NCI-H526 treated with DMSO at 0.1 percent for 48 hours (cell line): ENCODE results near the gene SETD5.

ENCODE experiments used
- DNase-seq: peaks from one replicate; lab custom pipeline; 2025; lab: John Stamatoyannopoulos, UW

SETD5 gene

DNA sequence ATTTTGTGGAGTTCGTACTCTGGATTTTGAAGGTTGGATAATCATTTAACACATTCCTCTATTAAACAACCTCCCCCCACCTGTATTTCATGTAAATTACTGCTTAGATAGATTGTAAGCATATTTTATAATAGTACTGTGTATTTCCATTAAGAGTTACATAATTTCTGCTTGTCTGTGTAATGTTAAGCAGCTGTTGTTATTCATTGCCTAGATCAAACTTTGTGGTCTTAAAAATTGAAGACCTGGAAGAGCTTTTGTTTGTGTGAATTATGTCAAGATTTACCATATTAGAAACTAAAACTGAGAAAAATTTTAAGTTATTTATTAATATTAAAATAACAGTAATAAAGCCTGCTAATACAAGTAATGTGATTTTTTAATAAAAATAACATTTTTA, 11.1 kb downstream of the SETD5 start:
- DNase-seq, result no peak

DNA sequence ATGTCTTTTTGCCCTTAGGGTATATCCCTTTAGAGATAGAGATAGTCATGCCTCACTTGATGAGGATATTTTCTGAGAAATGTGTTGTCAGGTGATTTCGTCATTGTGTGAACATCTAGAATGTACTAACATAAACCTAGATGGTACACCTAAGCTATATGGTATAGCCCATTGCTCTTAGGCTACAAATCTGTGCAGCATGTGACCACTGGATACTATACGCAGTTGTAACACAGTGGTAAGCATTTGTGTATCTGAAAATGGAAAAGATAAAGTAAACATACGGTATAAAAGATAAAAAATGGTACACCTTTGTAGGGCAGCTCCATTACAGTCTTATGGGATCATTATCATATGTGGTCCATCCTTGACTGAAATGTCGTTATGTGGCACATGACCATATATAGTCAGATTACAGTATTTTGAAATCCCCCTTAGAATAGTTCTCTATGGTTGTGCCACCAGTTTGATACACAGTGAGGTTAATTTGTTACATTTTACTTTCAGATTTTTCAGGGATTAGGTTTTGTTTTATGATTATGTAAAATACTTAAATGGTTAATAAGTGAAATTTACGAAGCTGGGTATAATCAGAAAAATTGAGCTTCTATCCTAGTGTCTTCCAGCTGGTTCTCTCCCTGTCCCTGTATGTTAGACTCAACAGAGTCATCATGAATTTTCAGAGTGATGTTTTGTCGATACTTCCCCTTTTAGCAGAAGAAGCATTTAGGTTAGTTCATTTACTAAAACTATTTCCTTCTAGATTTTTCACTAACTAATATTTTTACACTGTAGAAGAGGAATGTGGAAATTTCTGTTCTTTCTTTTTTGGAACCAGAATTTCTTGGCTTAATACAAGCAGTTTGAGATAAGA, 12.8 kb downstream of the SETD5 start:
- DNase-seq, result no peak

DNA sequence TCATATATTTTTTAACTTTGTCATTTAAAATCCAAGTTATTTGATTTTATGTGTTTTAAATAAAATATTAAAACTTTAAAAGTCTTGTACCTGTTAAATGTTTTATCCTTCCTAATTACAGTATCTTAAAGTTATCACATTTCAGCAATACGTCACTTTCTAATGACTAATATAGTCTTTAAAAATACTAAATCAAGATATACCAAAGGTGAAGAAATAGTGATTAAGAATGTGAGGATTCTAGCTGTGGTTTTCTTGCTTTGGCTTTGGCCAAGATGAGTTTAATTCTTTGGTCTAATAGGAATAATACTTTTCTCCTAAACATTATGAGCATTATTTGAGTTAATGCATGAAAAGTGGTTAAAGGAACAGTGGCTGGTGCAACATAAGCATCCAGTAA, 13.9 kb downstream of the SETD5 start:
- DNase-seq, result no peak

DNA sequence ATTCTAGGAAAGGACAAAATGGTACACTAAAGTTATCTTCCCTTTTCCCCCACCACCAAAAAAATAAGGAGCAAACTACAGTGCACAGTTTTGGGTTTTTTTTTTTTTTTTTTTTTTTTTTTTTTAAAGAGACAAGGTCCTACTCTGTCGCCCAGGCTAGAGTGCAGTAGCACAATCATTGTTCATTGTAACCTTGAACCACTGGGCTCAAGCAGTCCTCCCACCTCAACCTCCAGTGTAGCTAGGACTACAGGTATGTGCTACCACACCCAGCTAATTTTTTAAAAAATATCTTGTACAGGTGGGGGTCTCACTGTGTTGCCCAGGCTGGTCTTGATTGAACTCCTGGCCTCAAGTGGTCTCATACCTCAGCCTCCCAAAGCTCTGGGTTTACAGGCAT, 14.9 kb downstream of the SETD5 start:
- DNase-seq, result no peak

DNA sequence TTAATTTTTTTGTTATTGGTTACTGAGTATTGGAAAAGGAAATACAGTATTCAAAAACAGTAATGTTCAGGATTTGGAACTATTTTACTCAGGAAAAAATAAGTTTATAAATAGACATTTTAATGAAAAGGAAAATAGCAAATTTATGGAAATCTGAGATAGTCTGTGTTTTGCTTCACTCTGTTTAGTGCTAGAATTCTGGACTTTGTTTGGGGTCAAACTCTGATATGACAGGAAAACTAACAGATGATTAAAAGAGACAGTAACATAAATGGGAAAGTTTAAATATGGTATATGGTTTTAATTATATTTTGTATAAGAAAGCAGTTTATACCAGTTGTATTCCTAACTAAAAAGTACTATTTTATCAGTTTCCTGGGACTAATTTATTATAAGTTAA, 17.4 kb downstream of the SETD5 start:
- no peak for DNase-seq

DNA sequence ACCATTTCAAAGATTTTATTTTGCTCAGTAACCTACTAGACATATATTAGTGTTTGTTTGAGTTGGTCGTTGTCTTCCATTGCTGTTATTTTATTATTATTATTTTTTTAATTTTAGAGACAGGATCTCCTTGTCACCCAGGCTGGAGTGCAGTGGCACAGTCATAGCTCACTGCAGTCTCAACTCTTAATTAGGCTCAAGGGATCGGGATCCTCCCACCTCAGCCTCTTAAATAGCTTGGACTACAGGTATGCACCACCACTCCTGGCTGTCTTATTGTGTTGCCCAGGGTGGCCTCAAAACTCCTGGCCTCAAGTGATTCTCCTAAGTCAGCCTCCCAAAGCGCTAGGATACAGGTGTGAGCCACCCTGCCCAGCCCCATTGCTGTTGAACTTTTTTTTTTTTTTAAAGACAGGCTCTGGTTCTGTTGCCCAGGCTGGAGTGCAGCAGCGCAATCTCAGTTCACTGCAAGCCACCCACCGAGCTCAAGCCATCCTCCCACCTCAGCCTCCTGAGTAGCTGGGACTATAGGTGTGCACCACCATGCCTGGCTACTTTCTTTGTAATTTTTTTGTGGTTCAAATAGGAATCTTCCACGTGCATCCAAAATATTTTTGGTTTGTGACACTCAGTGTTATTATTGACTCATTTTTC, 18.2 kb downstream of the SETD5 start:
- no peak for DNase-seq

DNA sequence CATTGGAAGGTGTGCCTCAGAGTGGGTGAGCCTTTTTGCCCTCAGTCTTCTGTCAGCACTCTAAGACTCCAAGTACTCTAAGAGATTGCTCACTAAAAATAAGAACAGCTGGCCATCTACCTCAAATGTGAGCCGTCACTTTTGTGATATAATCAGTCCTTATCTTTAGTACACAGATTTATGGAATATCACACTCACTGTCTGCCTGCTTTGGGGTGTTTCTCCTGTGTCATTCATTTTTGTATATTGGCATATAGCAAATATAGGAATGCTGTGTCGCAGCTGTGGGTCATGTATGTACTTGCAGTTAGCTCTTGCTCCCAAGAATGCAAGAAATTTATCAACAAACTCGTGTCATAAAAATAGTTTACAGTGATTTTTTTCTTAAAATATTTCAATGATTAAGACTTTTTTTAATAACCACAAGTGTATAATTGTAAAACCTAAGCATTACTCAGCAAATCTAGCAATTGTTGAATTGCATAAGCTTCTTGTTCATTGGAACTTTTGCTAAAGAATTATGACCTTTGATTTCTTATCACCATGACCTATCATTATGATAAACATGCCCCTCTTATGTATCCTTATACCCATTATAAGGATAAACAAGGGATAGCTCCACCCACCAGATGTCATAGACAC, 18.8 kb downstream of the SETD5 start:
- DNase-seq, result no peak

DNA sequence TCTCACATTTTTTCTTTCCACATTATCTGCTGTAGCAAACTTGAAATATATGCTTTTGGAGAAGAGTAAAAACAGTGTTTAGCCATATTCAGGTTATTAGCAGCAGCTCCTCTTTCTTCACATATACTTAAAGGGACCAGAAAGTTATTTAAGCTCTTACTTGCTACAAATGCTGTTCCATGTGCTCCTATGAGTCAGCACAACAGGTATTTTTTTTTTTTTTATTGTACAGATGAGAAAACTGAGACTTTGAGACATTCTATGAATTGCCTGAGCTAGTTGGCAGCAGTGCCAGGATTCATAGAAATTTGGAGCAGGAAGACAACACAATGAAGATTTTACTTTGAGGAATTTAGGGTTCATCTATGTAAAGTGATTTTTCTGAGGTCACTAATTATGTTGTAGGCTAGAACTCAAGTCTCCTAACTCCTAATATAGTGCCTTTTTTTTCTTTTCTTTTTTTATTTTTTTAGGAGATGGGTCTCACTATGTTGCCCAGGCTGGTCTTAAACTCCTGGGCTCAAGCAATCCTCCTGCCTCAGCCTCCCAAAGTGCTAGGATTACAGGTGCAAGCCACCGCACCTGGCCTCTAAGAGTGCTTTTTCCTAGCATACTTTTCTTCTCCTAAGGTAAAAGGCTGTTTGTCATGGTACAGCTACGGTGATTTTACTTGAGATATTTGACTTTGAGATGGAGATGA, 23.6 kb downstream of the SETD5 start:
- no peak for DNase-seq

DNA sequence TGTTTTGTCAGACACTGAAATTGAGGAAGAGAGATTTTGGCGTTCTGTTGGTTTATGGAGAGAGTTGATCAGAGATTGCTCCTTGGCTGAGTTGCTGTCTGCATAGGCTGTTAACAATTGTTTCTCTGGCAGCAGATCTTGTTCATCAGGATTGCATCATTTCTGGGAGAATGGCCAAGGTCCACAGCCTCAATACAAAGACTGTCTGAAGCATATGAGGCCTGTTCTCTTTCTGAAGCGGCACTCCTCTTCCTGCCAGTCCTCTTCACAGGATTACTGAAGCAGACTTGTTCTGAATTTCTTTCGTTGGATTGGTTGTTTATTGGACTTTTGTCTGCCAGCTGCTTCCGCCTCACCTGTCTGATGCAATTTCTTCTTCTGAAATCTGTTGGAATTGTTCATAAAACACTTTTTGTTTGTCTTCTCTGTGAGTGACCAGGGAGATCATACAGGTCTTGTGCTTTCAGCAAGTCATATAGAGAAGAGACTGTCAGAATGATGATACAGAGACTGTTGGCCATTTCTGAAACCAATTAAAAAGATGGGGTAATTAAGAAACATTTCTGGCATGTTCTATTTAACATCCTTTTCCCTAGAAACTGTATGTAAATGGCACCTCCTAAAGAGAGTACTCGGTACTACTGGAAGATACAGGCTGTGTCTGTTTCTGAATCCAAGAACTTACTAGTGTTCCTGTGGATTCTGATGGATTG, 25.5 kb downstream of the SETD5 start:
- DNase-seq, result peak; percentile 6

DNA sequence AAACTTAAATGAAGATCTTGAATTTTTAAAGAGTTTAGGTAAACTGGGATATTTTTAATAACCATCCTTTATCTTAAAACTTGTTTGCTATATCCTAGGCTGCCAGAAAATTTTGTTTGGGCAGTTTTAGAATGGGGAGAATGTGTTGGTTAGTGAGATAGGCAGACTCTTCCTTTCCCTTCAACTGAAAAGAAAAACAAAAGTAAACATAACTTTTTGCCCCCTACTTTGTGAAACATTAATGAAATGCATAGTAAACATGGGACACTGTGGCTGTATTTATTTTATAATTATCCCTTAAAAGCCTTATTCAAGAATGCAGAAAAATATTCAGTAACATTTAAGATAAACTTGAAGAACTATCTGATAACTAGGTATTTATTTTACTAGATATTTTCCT, 31.0 kb downstream of the SETD5 start:
- no peak for DNase-seq

DNA sequence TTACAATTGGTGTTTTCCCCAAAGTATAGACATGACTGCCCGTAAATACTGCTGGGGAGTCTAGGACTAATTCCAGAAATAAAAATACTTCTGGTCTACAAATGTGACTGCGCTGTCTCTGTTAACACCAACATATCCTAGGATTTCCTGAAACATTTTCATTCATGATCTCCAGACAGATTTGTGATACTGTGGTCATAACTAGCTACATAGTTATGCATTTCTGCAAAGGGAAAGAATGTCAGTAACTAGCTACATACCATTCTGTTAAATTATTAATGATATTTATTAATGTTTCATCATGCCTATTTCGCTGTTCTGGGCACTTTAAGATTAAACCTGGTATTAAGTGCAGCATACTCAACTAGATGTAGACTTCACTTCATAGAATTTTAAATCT, 33.3 kb downstream of the SETD5 start:
- DNase-seq, result no peak

DNA sequence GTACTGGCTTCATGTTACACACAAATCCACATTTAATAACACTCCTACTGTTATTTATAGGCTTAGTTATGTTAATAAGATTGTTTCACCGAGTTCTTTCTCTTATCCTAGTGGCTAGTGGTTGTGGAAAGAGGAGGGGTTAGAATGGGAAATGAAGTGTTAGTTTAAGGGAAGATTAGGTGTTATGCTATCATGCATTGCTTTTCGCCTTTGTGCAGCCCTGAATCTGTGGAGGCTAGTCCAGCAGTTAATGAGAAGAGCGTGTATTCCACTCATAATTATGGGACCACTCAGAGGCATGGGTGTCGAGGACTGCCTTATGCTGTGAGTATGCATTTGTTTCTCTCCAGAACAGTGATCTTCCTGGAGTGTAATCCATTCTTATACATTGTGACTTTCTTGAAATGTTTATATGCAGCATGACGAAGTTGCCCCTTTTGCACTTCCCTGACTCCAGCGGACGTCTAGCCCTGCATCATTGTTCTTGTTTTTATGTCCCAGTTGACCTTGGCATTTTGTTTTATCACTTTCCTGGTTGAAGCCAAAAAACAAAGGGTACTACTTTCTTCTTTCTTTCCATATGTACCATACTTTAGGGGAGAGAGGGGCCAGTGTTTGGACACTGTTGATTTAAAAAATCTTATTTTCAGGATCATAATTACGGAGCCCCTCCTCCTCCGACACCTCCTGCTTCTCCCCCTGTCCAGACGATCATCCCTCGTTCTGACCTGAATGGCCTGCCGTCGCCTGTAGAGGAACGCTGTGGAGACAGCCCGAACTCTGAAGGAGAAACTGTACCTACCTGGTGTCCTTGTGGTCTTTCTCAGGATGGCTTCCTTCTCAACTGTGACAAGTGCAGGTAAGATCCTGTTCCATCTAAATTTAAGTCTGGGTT, 36.5 kb downstream of the SETD5 start:
- DNase-seq, result no peak

DNA sequence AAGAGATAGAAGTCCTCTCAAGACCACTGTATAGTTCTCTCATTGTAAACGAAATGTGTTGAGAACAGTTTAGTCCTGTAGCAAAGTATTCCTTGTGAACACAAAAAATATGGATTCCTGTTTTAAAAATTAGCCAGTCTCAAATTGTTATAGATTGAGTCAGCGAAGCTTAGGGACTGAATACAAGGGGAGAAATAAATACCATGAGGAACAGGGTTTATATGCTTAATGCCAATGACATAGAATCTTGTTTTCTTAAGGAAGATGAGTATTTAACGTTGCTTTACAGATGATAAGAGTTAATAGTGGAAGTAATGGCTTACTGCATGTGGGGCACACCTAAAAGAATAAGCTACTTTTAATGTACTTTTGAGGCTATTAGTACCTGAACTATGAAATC, 37.9 kb downstream of the SETD5 start:
- no peak for DNase-seq

DNA sequence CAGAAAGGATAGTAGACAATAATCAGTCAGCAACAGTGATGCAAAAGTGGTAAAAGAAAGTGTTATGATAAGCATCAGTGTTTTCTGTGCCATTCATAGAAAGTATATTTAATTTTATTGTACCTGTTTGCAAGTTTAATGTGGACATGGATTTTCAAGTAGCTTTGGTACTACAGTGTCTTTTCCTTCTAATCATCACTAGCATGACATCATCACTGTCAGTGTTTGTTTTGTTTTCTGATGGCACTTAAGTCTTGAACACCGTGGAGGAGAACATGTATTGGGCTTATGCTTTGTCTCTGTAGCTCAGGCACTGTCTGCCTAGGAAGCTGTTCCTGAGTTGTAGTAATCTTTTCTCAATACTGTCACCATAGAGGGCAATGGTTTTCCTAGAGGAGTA, 41.9 kb downstream of the SETD5 start:
- DNase-seq, result no peak

DNA sequence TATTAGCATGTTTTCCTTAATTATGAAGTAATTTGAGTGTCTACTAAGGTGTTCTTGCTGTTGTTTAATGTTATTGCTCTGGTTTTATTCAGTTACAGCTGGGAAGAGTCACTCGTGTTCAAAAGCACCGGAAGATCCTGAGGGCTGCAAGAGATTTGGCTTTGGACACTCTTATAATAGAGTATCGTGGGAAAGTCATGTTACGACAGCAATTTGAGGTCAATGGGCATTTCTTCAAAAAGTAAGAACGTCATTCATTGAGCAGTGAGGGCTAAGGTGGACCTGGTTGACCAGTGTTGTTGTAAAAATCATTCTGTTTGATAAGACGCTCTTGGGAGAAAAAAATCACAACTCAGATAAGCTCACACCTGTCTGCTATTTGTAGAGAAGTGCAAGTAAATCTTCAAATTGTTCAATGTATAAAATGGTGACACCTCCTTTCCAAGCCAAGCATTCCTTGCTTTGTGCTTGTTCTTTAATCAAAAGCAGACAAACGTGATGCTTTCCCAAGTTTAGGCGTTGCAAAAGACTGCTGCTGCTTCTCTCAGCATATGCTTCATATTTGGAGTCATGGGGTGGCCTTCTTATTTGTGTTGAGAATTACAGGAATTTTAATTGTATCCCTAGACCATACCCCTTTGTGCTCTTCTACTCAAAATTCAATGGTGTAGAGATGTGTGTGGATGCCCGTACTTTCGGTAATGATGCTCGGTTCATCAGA, 44.2 kb downstream of the SETD5 start:
- DNase-seq, result no peak

DNA sequence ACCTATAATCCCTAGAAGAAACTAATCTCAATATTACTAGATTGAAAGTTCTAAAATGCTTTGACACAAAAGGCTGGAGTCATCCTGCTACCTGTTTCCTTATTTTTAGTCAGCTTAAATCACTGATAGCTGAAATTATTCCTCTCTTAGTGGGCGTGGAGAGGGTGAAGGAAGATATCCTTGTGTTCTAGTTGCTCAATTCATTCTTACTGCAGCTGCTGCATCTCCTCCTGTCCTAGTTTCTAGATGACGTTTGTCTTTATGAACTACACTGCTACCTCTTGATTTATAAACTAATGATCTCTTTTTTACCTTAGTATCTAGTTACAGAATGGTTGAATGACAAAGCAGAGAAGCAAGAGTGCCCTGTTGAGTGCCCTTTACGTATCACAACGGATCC, 50.7 kb downstream of the SETD5 start:
- no peak for DNase-seq

DNA sequence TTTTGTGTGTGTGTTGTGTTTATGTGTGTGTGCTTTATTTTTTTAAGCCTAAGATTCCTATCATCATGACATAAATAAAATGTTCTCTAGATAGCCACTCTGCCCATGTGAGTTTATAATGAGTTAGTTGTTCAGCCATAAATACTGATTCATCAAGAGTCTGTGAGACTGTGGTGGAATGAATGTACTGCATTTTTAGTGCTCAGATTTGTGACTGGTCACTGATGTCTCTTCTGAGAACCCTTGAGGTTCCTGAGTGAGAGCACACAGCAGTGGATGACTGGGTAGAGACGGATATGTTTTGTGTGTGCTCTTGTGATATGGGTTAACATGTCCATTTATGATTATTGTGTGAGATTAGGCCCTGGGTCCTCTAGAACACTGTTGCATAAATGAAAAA, 51.2 kb downstream of the SETD5 start:
- no peak for DNase-seq

DNA sequence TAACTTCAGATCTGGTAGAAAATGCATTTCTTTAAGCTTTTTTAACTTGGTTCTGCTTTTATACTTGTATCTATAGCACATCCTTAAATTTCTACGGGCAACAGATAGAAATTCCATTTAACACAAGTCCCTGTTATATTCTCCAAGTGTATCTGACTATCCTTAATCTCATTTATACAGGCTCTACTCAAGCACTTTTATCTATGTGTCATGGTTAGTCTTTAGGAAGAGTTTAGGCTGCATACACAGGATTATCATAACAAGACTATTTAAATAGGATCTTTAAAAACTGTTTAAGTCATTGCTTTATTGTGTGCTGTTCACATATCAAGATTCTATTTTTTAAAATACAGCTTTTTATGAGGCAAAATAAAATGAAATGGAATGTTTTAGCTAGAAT, 52.7 kb downstream of the SETD5 start:
- DNase-seq, result no peak

DNA sequence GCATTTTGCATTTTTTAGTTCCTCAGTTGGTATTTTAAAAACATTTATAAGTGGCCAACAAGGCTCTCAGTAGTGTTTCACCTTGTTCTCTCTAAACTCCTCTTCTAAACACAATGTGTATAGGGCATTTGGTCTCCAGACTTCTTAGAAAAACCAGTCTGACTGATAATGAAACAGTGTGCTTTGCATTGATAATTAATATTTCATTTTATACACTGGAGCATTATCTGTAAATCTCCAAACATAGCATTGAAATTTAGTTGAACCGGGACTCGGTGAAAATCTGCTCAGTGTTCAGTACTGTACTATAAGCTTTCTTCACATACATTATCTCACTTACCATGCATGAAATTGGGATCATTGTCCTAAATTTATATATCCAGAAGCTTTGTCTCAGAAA, 53.6 kb downstream of the SETD5 start:
- DNase-seq, result no peak

DNA sequence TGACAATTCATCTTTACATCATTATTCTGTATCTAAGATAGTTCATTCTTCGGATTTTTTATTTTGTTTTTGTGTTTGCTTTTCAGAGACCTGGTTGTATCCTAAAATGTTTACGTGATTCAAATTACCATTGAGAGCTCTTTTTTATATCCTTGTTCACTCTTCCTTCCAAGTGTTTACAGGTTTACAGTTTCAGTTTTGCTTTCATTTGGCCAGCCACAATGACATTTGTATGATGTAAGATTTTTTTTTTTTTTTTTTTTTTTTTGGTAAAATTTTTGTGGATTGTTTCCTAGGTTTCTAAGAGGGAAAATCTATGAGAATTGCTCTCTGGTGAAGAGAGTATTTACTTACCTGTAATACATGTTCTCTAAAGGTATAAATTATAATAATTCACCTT, 55.0 kb downstream of the SETD5 start:
- no peak for DNase-seq
